Stimulated activated CD8-positive, alpha-beta memory T cell treated with anti-CD3 and anti-CD28 coated beads, Interleukin-7, amount 100 ng/mL, for 24 hours (primary cell): ENCODE measurements around the gene CLMN.

ENCODE experiments used
- DNase-seq: peaks from one replicate; pipeline ENCODE4 v3.0.0-alpha.2; 2020; ENCODE audit warnings: low read depth

The CLMN gene

GRCh38 chr14:95137164-95137803, 182.4 kb downstream of the CLMN start:
- no peak for DNase-seq

GRCh38 chr14:95136631-95137030, 183.1 kb downstream of the CLMN start:
- DNase-seq = no peak

- DNase-seq = no peak
These were observed 185.3 kb downstream of the CLMN start for GRCh38 chr14:95134304-95134933.

GRCh38 chr14:95133282-95133681, 186.4 kb downstream of the CLMN start:
- DNase-seq = no peak

- DNase-seq = no peak
These were observed 186.9 kb downstream of the CLMN start for GRCh38 chr14:95132760-95133159.
